NT2/D1 (cell line): ENCODE data around the gene STARD7.

ENCODE experiments used
- DNase-seq: peaks from one replicate; pipeline ENCODE4 v3.0.0-alpha.2; 2011; ENCODE audit warnings: low read depth, low spot score
- H3K27me3 ChIP-seq: 2 replicates; pipeline ENCODE4 v1.6.0; 2011; ENCODE audit warnings: mild to moderate bottlenecking; ENCODE audit not compliant: insufficient read length, insufficient read depth
- H3K36me3 ChIP-seq: 2 replicates; pipeline ENCODE4 v1.6.1; 2011; ENCODE audit warnings: mild to moderate bottlenecking, low read length, mixed read lengths; ENCODE audit not compliant: insufficient read depth, insufficient read length
- H3K4me1 ChIP-seq: 2 replicates; pipeline ENCODE4 v1.5.1; 2011; ENCODE audit not compliant: insufficient read depth, insufficient read length
- H3K4me3 ChIP-seq: 2 replicates; pipeline ENCODE4 v1.5.1; 2011; ENCODE audit warnings: low read depth; ENCODE audit not compliant: insufficient read length
- H3K9ac ChIP-seq: 2 replicates; pipeline ENCODE4 v1.6.0; 2011; ENCODE audit warnings: low read depth; ENCODE audit not compliant: insufficient read length
- H3K9me3 ChIP-seq: 2 replicates; pipeline ENCODE4 v1.5.1; 2011; ENCODE audit warnings: mild to moderate bottlenecking, low read length; ENCODE audit not compliant: insufficient read depth
- SUZ12 ChIP-seq: IDR thresholded peaks from 2 replicates; pipeline ENCODE4 v1.6.1; 2011; ENCODE audit not compliant: insufficient read length, insufficient read depth; ENCODE audit errors: extremely low read depth
- YY1 ChIP-seq: IDR thresholded peaks from 2 replicates; pipeline ENCODE4 v1.6.1; 2011; ENCODE audit not compliant: insufficient read length, insufficient read depth
- ZNF274 ChIP-seq: IDR thresholded peaks from 2 replicates; pipeline ENCODE4 v1.6.1; 2011; ENCODE audit warnings: mild to moderate bottlenecking, low read depth, low read length

Gene STARD7

DNA sequence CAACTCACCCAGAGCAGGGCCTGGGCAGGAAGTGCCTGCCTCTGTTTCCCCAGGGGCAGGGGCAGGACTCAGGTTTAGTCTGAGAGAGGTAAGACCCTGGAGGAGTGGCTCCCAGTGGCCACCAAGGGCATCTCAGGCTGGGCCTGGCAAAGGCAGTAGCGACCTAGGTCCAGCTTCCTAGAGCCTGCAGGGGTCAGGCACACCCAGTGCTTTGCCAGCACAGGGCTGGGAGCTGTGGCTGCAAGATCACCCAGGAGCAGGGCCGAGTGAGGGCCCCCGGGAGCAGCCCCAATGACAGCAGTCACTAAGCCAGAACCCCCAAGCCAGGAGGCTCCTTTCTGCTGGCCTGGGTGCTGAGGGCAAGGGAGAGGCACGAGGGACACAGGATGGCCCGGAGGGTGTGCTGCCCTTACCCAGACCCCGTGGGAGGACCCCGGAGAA, 54.6 kb downstream of the STARD7 start:
- TF ChIP-seq YY1 = no peak
- TF ChIP-seq ZNF274 = no peak
- no peak for TF ChIP-seq SUZ12
- H3K4me3 ChIP-seq = no peak overlapping the region
- no peaks in the 10 kb centered on the region for H3K36me3 ChIP-seq
- no peak for DNase-seq
- no peak overlapping the region for H3K9ac ChIP-seq
- H3K9me3 ChIP-seq = no peaks in the 10 kb centered on the region
- H3K27me3 ChIP-seq = no peaks in the 10 kb centered on the region
- H3K4me1 ChIP-seq = peaks cover 27% of the 10 kb centered on the region

GRCh38 chr2:96153291-96153713, 55.3 kb downstream of the STARD7 start:
- no peak for DNase-seq
- H3K4me1 ChIP-seq = peaks cover 27% of the 10 kb centered on the region
- no peaks in the 10 kb centered on the region for H3K36me3 ChIP-seq
- TF ChIP-seq SUZ12 = no peak
- no peak for TF ChIP-seq YY1
- TF ChIP-seq ZNF274 = no peak
- no peaks in the 10 kb centered on the region for H3K27me3 ChIP-seq
- no peak overlapping the region for H3K4me3 ChIP-seq
- no peaks in the 10 kb centered on the region for H3K9me3 ChIP-seq
- H3K9ac ChIP-seq = peak overlapping the region; percentile 63

DNA sequence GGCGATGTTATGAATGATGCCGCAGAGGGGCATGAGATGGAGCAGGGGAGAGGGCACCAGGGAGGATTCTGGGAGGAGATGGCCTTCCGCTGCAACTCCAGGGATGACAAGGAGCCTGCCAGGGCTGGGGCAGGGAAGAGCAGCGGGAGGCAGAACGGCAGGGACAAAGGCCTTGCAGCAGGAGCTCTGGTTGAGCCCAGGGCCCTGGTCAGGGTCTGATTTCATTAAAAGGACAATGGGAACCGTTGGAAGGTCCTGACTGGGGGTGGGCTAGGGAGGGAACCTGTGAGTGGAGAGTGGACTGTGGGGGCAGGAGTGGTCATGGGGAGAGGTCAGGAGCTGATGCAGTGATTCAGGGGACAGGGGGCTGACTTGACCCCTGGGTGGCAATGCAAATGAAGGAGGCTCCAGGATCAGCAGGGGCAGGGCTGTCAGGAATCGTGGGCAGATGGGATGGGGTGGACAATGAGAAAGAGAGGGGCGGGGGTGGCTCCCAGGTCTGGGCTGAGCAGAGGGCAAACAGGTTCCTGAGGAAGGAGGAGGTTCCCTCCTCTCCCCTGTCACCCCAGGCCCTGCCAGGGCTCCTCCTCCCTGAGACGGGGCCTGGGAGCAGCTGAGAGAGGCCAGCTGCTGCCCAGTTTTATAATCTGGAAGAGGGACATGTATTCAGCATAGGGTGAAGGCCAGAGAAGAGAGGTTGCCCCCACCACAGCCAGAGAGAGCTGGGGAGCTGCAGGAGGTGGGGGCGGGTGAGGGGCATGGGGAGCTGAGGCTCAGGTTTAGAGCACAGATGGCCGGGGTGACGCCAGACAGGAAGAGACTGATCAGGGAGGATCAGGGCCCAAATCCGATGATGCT, 56.1 kb downstream of the STARD7 start:
- H3K4me1 ChIP-seq = peaks cover 28% of the 10 kb centered on the region
- DNase-seq = no peak
- H3K36me3 ChIP-seq = no peaks in the 10 kb centered on the region
- TF ChIP-seq ZNF274 = no peak
- TF ChIP-seq SUZ12 = no peak
- TF ChIP-seq YY1 = no peak
- H3K9ac ChIP-seq = peak overlapping the region; percentile 63
- no peaks in the 10 kb centered on the region for H3K27me3 ChIP-seq
- no peak overlapping the region for H3K4me3 ChIP-seq
- no peaks in the 10 kb centered on the region for H3K9me3 ChIP-seq

GRCh38 chr2:96151595-96152303, 56.9 kb downstream of the STARD7 start:
- DNase-seq = no peak
- peaks cover 35% of the 10 kb centered on the region for H3K4me1 ChIP-seq
- H3K9ac ChIP-seq = peak overlapping the region; percentile 17
- no peaks in the 10 kb centered on the region for H3K27me3 ChIP-seq
- TF ChIP-seq YY1 (no peak), ZNF274 (no peak), SUZ12 (no peak)
- no peaks in the 10 kb centered on the region for H3K36me3 ChIP-seq
- no peak overlapping the region for H3K4me3 ChIP-seq
- H3K9me3 ChIP-seq = no peaks in the 10 kb centered on the region

DNA sequence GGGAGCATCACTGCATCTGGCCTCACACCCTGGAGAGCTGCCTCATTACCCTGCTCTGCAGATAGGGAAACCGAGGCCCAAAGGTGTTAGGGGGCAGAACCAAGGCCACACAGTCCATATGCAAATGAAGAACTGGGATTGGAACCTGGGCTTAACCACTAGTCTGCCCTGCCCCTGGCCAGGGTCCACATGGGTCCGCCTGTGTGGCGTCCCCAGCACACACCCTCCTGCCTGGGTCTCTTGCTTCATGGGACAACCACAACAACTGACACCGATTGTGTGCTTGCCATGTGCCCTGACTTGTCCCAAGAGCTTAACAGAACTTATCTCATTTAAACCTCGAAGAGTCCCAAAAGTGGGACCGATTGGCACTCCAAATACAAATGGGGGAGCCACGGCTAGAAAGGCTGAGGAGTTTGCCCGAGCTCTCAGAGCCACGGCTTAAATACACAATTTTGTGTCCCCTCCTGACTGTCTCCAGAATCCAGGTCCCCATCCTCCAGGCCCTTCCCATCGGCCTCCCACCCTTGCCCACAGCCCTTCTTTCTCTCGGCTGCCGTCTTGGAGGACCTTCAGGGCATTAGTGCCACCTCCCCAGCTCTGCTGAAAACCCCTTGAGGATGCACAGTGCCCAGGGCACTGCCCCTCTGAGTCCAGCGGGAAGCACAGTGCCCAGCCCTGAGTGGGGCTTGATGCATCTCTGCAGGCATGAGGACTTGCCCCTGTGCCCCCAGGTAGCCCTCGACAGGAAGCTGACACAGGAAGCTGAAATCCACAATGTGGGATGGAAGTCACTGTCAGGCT, 57.6 kb downstream of the STARD7 start:
- TF ChIP-seq YY1 = no peak
- TF ChIP-seq ZNF274 = no peak
- no peak for TF ChIP-seq SUZ12
- Histone ChIP-seq H3K9ac (no peak overlapping the region), H3K36me3 (no peaks in the 10 kb centered on the region), H3K9me3 (no peaks in the 10 kb centered on the region), H3K4me1 (peaks cover 36% of the 10 kb centered on the region), H3K27me3 (no peaks in the 10 kb centered on the region), H3K4me3 (no peak overlapping the region)
- no peak for DNase-seq

DNA sequence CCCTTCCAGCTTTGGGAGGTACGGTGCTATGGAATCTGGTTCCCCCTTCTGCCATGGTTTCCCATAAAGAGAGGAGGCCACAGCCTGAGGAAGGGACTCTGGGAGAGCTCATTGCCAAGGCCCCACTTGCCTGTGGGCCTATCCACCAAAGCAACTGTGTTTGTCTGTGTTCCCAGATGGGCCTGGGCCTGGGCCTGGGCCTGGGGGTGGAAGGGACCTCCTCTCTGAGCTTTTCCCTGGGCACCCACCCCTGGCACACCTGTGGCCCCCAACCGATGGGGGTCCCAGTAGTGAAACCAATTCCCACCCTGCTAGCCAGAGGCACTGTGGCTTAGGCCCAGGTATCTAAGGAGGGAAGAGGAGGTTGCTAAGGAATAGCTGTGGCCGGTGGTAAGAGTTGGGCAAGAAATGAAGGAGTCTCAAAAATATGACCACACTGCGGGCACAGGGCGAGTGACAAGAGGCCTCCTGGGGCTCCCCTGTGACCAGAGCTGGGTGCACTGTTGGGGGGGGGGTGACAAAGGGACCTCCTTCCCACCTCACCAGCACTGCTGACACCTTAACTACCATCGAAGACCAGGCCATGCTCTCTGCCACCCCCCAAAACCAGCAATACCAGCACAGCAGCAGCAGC, 58.5 kb downstream of the STARD7 start:
- no peak for DNase-seq
- H3K36me3 ChIP-seq = no peaks in the 10 kb centered on the region
- H3K9ac ChIP-seq = no peak overlapping the region
- no peak overlapping the region for H3K4me3 ChIP-seq
- peaks cover 4% of the 10 kb centered on the region for H3K27me3 ChIP-seq
- H3K9me3 ChIP-seq = no peaks in the 10 kb centered on the region
- TF ChIP-seq ZNF274 (no peak), YY1 (no peak), SUZ12 (no peak)
- H3K4me1 ChIP-seq = peaks cover 40% of the 10 kb centered on the region
